Activated CD4-positive, alpha-beta T cell treated with anti-CD3 and anti-CD28 coated beads, Interleukin-2, Interleukin-4, amounts not matched to agents 100 ng/mL and 50 ng/mL, durations not matched to agents 16 hours and 8 hours (primary cell): ENCODE measurements around the gene EIF4G3.
"Not testable (repeated sequence)": the region's sequence is repeated elsewhere in the genome, so short reads cannot be mapped to it uniquely, and the experiment has no call there.

ENCODE experiments used
- DNase-seq: peaks from one replicate; pipeline ENCODE4 v3.0.0-alpha.2; 2020; ENCODE audit warnings: low spot score

EIF4G3 gene

GRCh38 chr1:21188235-21188634, 11.5 kb upstream of the EIF4G3 start:
- DNase-seq: no peak

- no peak for DNase-seq
These were observed 8.6 kb upstream of the EIF4G3 start for GRCh38 chr1:21185221-21185731.

- DNase-seq: no peak
These were observed 7.6 kb upstream of the EIF4G3 start for GRCh38 chr1:21184276-21184675.

- no peak for DNase-seq
These were observed 5.6 kb upstream of the EIF4G3 start for GRCh38 chr1:21182181-21182731.

- DNase-seq: not testable (repeated sequence)
These were observed 1.6 kb upstream of the EIF4G3 start for GRCh38 chr1:21178271-21178670.

- DNase-seq: peak; percentile 23
These were observed 771 bp downstream of the EIF4G3 start for GRCh38 chr1:21175670-21176581.

- peak; percentile 56 for DNase-seq
These were observed 1.4 kb downstream of the EIF4G3 start for GRCh38 chr1:21175324-21175669.

- DNase-seq: no peak
These were observed 1.9 kb downstream of the EIF4G3 start for GRCh38 chr1:21174654-21175323.

- no peak for DNase-seq
These were observed 2.5 kb downstream of the EIF4G3 start for GRCh38 chr1:21174230-21174629.

GRCh38 chr1:21173096-21173495, 3.6 kb downstream of the EIF4G3 start:
- not testable (repeated sequence) for DNase-seq

- DNase-seq: not testable (repeated sequence)
These were observed 5.9 kb downstream of the EIF4G3 start for GRCh38 chr1:21170837-21171236.

GRCh38 chr1:21168444-21168843, 8.3 kb downstream of the EIF4G3 start:
- no peak for DNase-seq

GRCh38 chr1:21165646-21166045, 11.1 kb downstream of the EIF4G3 start:
- no peak for DNase-seq

GRCh38 chr1:21165076-21165475, 11.6 kb downstream of the EIF4G3 start:
- no peak for DNase-seq

GRCh38 chr1:21164266-21164665, 12.4 kb downstream of the EIF4G3 start:
- DNase-seq: no peak

- DNase-seq: no peak
These were observed 13.8 kb downstream of the EIF4G3 start for GRCh38 chr1:21162740-21163464.

GRCh38 chr1:21161842-21162241, 14.9 kb downstream of the EIF4G3 start:
- DNase-seq: no peak

GRCh38 chr1:21160263-21160796, 16.4 kb downstream of the EIF4G3 start:
- no peak for DNase-seq

GRCh38 chr1:21157868-21158267, 18.8 kb downstream of the EIF4G3 start:
- DNase-seq: no peak

GRCh38 chr1:21157054-21157453, 19.6 kb downstream of the EIF4G3 start:
- no peak for DNase-seq

- DNase-seq: no peak
These were observed 20.7 kb downstream of the EIF4G3 start for GRCh38 chr1:21156019-21156418.

- DNase-seq: peak; percentile 11
These were observed 22.0 kb downstream of the EIF4G3 start for GRCh38 chr1:21154717-21155116.
